Thyroid gland (tissue), 4 donors: ENCODE measurements around the gene PARM1. TPM values are rescaled to one million over a fixed set of nuclear protein-coding genes. Genes with fewer than 3 reads are reported as not detected.

Source experiments
- DNase-seq, 2 donors: peaks; one replicate each; pipeline ENCODE4 v3.0.0-alpha.2; 2019
- H3K27ac ChIP-seq, 3 donors: fragments of 200-600 bp; sonication (generic); 1 replicate in 2 of 3; 2 replicates in 1 of 3; pipeline ENCODE4 v1.5.1; 2016 to 2019; ENCODE audit warnings: mild to moderate bottlenecking in 1 of 3, moderate library complexity in 1 of 3
- H3K27me3 ChIP-seq: fragments of 200-600 bp; sonication (generic); one replicate; pipeline ENCODE4 v1.5.1; 2019
- H3K36me3 ChIP-seq, 2 donors: fragments of 200-600 bp; sonication (generic); one replicate each; pipeline ENCODE4 v1.5.1; 2016 to 2019
- H3K4me1 ChIP-seq, 2 donors: fragments of 200-600 bp; sonication (generic); one replicate each; pipeline ENCODE4 v1.5.1; 2017 to 2019
- H3K4me3 ChIP-seq, 3 donors: fragments of 200-600 bp; sonication (generic); replicated peaks in 1 of 3; 1 replicate in 2 of 3; 2 replicates in 1 of 3; pipeline ENCODE4 v1.5.1; 2016; ENCODE audit warnings: mild to moderate bottlenecking in 1 of 3
- H3K9me3 ChIP-seq: fragments of 200-600 bp; sonication (generic); one replicate; pipeline ENCODE4 v1.5.1; 2017
- POLR2A ChIP-seq, 2 donors: fragments of 450-650 bp; IDR thresholded peaks; one replicate each; pipeline ENCODE4 v1.6.1; 2017; ENCODE audit warnings: antibody characterized with exemption in 2 of 2, mild to moderate bottlenecking in 2 of 2, moderate library complexity in 1 of 2
- WGBS, 2 donors: methylation state at CpG; one replicate each; pipeline ENCODE4 v1.1.5; 2017; 5-methylcytosine and 5-hydroxymethylcytosine counted together
- intact Hi-C: fragments of 100-400 bp; cut with DNase I; formaldehyde crosslinking; loops from one replicate; pipeline ENCODE4 v1.15.1; 2023
- total RNA-seq, 4 donors: library from RNA; depleted of rRNA; stranded (reverse); fragments of >200 nt; gene quantifications; one replicate each; pipeline ENCODE4 v1.2.3, GENCODE V29; 2016
- TF ChIP-seq, protein P1 (sequence below), 6 experiments: fragments of 200-600 bp in 3 of 6; fragments of 450-650 bp in 3 of 6; sonication (generic) in 3 of 6; IDR thresholded peaks; one replicate each; pipeline ENCODE4 v1.5.1; 2016 to 2019; ENCODE audit warnings: antibody characterized with exemption in 6 of 6, mild to moderate bottlenecking in 2 of 6, inconsistent platforms in 1 of 6, moderate library complexity in 1 of 6

PARM1 gene
- total RNA-seq, 4 donors from 2014 or later = 319 to 575 (median 470) TPM

DNA sequence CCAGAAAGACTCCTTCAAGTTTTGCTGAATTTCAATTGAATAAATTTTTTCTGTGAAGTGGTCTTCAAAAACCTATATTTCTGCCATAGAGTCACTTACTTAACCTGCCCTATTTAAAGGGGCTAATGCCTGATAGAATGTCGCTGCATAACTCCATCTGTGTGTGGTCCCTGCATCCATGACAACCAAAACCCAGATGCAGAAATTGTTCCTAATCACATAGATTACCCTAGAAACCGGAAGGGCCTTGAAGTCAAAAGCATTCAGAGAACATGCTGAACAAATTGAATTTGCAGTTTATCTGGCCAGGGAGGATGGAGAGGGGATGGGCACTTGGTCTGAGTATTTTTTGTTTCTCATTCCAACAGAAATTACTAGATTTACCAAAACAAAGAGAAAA lies 1.5 kb upstream of the PARM1 start:
- Histone ChIP-seq H3K36me3 (no peaks in the 10 kb centered on the region), H3K27ac (no peak overlapping the region), H3K9me3 (no peaks in the 10 kb centered on the region), H3K4me1 (peaks cover 0 to 9% of the 10 kb centered on the region in 2 donors), H3K4me3 (no peak overlapping the region), H3K27me3 (no peaks in the 10 kb centered on the region)
- intact Hi-C loops = loop anchor here (5.0 to 10.0 kb wide), 2 partner anchors 191 to 363 kb away; no protein-coding TSS in a partner anchor
- no peak for TF ChIP-seq POLR2A (IDR thresholded peaks at IDR 0.05)
- TF ChIP-seq, protein P1, sequence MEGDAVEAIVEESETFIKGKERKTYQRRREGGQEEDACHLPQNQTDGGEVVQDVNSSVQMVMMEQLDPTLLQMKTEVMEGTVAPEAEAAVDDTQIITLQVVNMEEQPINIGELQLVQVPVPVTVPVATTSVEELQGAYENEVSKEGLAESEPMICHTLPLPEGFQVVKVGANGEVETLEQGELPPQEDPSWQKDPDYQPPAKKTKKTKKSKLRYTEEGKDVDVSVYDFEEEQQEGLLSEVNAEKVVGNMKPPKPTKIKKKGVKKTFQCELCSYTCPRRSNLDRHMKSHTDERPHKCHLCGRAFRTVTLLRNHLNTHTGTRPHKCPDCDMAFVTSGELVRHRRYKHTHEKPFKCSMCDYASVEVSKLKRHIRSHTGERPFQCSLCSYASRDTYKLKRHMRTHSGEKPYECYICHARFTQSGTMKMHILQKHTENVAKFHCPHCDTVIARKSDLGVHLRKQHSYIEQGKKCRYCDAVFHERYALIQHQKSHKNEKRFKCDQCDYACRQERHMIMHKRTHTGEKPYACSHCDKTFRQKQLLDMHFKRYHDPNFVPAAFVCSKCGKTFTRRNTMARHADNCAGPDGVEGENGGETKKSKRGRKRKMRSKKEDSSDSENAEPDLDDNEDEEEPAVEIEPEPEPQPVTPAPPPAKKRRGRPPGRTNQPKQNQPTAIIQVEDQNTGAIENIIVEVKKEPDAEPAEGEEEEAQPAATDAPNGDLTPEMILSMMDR (IDR thresholded peaks at IDR 0.05) = no peak
- 75 to 86% methylated on average over 2 of the region's 2 CpGs for whole genome bisulfite sequencing, 2 donors
- no peak for DNase-seq

- Histone ChIP-seq H3K27me3 (no peaks in the 10 kb centered on the region), H3K4me1 (peaks cover 0 to 15% of the 10 kb centered on the region in 2 donors), H3K4me3 (no peak overlapping the region), H3K36me3 (no peaks in the 10 kb centered on the region), H3K27ac (no peak overlapping the region), H3K9me3 (no peaks in the 10 kb centered on the region)
- no peak for DNase-seq
- no peak for TF ChIP-seq POLR2A (IDR thresholded peaks at IDR 0.05)
- TF ChIP-seq, protein P1 (IDR thresholded peaks at IDR 0.05) = no peak
- intact Hi-C loops = loop anchor here (5.0 to 10.0 kb wide), 2 partner anchors 190 to 363 kb away; no protein-coding TSS in a partner anchor
- 75 to 84% methylated on average over 6 of the region's 6 CpGs for WGBS, 2 donors
Observed at GRCh38 chr4:74932010-74932409, 906 bp upstream of the PARM1 start.

DNA sequence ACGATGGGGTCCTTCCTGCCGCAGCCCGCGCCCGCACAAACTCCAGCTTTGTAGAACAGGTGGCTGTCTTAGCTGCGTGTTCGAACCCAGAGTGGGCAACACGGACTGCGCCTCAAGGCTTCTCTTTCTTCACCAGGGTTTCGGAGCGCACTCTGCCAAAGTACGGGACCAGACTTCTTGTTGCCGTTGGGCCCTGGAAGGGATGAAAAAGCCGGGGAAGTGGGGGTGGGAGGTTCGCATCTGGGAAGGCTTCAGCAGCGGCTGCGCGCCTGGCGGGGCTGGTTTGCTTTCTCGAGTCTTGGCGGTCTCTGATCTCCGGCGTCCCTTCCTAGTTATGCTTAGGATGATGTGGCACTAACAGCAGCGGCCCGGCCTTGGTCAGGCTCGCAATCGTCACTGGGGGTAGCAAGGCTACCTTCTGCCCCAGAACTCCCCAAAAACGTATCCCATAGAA lies 673 bp downstream of the PARM1 start:
- H3K36me3 ChIP-seq = no peaks in the 10 kb centered on the region
- intact Hi-C loops = loop anchor here (5.0 to 10.0 kb wide), 2 partner anchors 189 to 361 kb away; no protein-coding TSS in a partner anchor
- H3K9me3 ChIP-seq = no peaks in the 10 kb centered on the region
- 1 to 2% methylated on average over 24 of the region's 28 CpGs for WGBS, 2 donors
- peak overlapping the region; percentile 72 to 96 (median 74) for H3K4me3 ChIP-seq
- H3K27me3 ChIP-seq = no peaks in the 10 kb centered on the region
- peaks cover 7 to 18% of the 10 kb centered on the region in 2 donors for H3K4me1 ChIP-seq
- peak overlapping the region; percentile 87 to 99 (median 98) for H3K27ac ChIP-seq
- TF ChIP-seq, protein P1 (IDR thresholded peaks at IDR 0.05) = no peak
- TF ChIP-seq POLR2A (IDR thresholded peaks at IDR 0.05) = no peak
- peak; percentile 33 to 48 for DNase-seq

GRCh38 chr4:74934016-74934831 lies 1.3 kb downstream of the PARM1 start:
- WGBS, 2 donors = 1 to 2% methylated on average over 42 to 45 of the region's 45 CpGs
- peaks cover 7 to 18% of the 10 kb centered on the region in 2 donors for H3K4me1 ChIP-seq
- H3K4me3 ChIP-seq = peak overlapping the region; percentile 72 to 96 (median 74)
- H3K27ac ChIP-seq = peak overlapping the region; percentile 87 to 99 (median 98)
- H3K9me3 ChIP-seq = no peaks in the 10 kb centered on the region
- no peaks in the 10 kb centered on the region for H3K27me3 ChIP-seq
- peak; percentile 76 to 78 for DNase-seq
- TF ChIP-seq POLR2A (IDR thresholded peaks at IDR 0.05) = peak in 1 of 2 donors; percentile 79
- TF ChIP-seq, protein P1 (IDR thresholded peaks at IDR 0.05) = no peak
- H3K36me3 ChIP-seq = no peaks in the 10 kb centered on the region
- intact Hi-C loops = loop anchor here (5.0 to 10.0 kb wide), 2 partner anchors 188 to 361 kb away; no protein-coding TSS in a partner anchor
